ENCODE data around the gene TUBA3E.
"Not testable (repeated sequence)": the region's sequence is repeated elsewhere in the genome, so short reads cannot be mapped to it uniquely, and the experiment has no call there.

Gene TUBA3E

GRCh38 chr2:130181880-130182682 is 16.2 kb downstream of the TUBA3E start, which contains the start of gene MZT2B:
Gene MZT2B (plus strand): TSS chr2:130182262. CDS start chr2:130182283, 21 bp downstream.
- peak within 1 kb of the TSS; percentile 88 to 90 for H3K4me3 ChIP-seq (replicated peaks in 1 of 2; ENCODE audit: low read depth in 2 of 2, low read length in 2 of 2)
- TF ChIP-seq CTCF (IDR thresholded peaks at IDR 0.05; ENCODE audit: low read depth, low read length) = peak; percentile 35
- DNase-seq (ENCODE audit: low read depth in 2 of 2) = peak; percentile 86 to 89

GRCh38 chr2:130181325-130181879 is 16.8 kb downstream of the TUBA3E start, which contains the start of gene SMPD4:
Gene SMPD4 (minus strand): TSS chr2:130181602. CDS start chr2:130176592, 5,010 bp downstream.
- H3K4me3 ChIP-seq (replicated peaks in 1 of 2; ENCODE audit: low read depth in 2 of 2, low read length in 2 of 2) = peak within 1 kb of the TSS; percentile 88 to 90
- no peak for TF ChIP-seq CTCF (IDR thresholded peaks at IDR 0.05; ENCODE audit: low read depth, low read length)
- DNase-seq (ENCODE audit: low read depth in 2 of 2) = peak; percentile 96 to 97

- DNase-seq (ENCODE audit: low read depth in 2 of 2) = peak in 1 of 2 donors; percentile 28
- H3K4me3 ChIP-seq (replicated peaks in 1 of 2; ENCODE audit: low read depth in 2 of 2, low read length in 2 of 2) = peak overlapping the region; percentile 88 to 90
Observed at GRCh38 chr2:130180404-130181324, 17.6 kb downstream of the TUBA3E start.

GRCh38 chr2:130174866-130175265 is 23.4 kb downstream of the TUBA3E start:
- not testable (repeated sequence) for H3K4me3 ChIP-seq (replicated peaks in 1 of 2; ENCODE audit: low read depth in 2 of 2, low read length in 2 of 2); DNase-seq (ENCODE audit: low read depth in 2 of 2)

- H3K4me3 ChIP-seq (replicated peaks in 1 of 2; ENCODE audit: low read depth in 2 of 2, low read length in 2 of 2) = no peak overlapping the region
- TF ChIP-seq CTCF (IDR thresholded peaks at IDR 0.05; ENCODE audit: low read depth, low read length) = no peak
- DNase-seq (ENCODE audit: low read depth in 2 of 2) = no peak
Observed at GRCh38 chr2:130169896-130170295, 28.3 kb downstream of the TUBA3E start.

GRCh38 chr2:130169163-130169562 is 29.1 kb downstream of the TUBA3E start:
- not testable (repeated sequence) for H3K4me3 ChIP-seq (replicated peaks in 1 of 2; ENCODE audit: low read depth in 2 of 2, low read length in 2 of 2); DNase-seq (ENCODE audit: low read depth in 2 of 2)

GRCh38 chr2:130166611-130167010 is 31.6 kb downstream of the TUBA3E start:
- not testable (repeated sequence) for H3K4me3 ChIP-seq (replicated peaks in 1 of 2; ENCODE audit: low read depth in 2 of 2, low read length in 2 of 2); DNase-seq (ENCODE audit: low read depth in 2 of 2)

- no peak for TF ChIP-seq CTCF (IDR thresholded peaks at IDR 0.05; ENCODE audit: low read depth, low read length)
- H3K4me3 ChIP-seq (replicated peaks in 1 of 2; ENCODE audit: low read depth in 2 of 2, low read length in 2 of 2) = no peak overlapping the region
- DNase-seq (ENCODE audit: low read depth in 2 of 2) = no peak
Observed at GRCh38 chr2:130165293-130166016, 32.8 kb downstream of the TUBA3E start.

All from cardiac fibroblast (primary cell).